ENCODE measurements around the gene PRKD2. TPM values are rescaled to one million over a fixed set of nuclear protein-coding genes. Genes with fewer than 3 reads are reported as not detected.

PRKD2 gene
- total RNA-seq, 4 donors from 2014 or later, result 21.0 to 36.1 (median 30.2) TPM

- TF ChIP-seq EP300 (IDR thresholded peaks at IDR 0.05) (no peak), CTCF (IDR thresholded peaks at IDR 0.05) (no peak), POLR2A (IDR thresholded peaks at IDR 0.05) (no peak)
- H3K27ac ChIP-seq, result peak overlapping the region in 2 of 4 donors; percentile 78 to 86
- H3K4me3 ChIP-seq, result no peak overlapping the region
- H3K27me3 ChIP-seq, result no peaks in the 10 kb centered on the region
- no peaks in the 10 kb centered on the region for H3K9me3 ChIP-seq
- peaks cover 0 to 53% (median 15%) of the 10 kb centered on the region in 4 donors for H3K4me1 ChIP-seq
- 92 to 96% methylated on average over 5 of the region's 5 CpGs for WGBS, 2 donors
- peaks cover 0 to 21% (median 8%) of the 10 kb centered on the region in 3 donors for H3K36me3 ChIP-seq
- no peak for DNase-seq (ENCODE audit: low spot score in 2 of 2)
Measured at GRCh38 chr19:46760363-46760762, 43.4 kb upstream of the PRKD2 start.

GRCh38 chr19:46759817-46760333, 43.0 kb upstream of the PRKD2 start:
- Histone ChIP-seq H3K27ac (peak overlapping the region in 2 of 4 donors; percentile 78 to 86), H3K27me3 (no peaks in the 10 kb centered on the region), H3K4me3 (no peak overlapping the region), H3K36me3 (peaks cover 0 to 22% (median 8%) of the 10 kb centered on the region in 3 donors), H3K4me1 (peaks cover 0 to 56% (median 16%) of the 10 kb centered on the region in 4 donors), H3K9me3 (no peaks in the 10 kb centered on the region)
- TF ChIP-seq POLR2A (IDR thresholded peaks at IDR 0.05), result no peak
- no peak for TF ChIP-seq CTCF (IDR thresholded peaks at IDR 0.05)
- peak in 1 of 2 donors; percentile 87 for TF ChIP-seq EP300 (IDR thresholded peaks at IDR 0.05)
- DNase-seq (ENCODE audit: low spot score in 2 of 2), result peak; percentile 69 to 83
- WGBS, 2 donors, result 60 to 69% methylated on average over 7 of the region's 7 CpGs

GRCh38 chr19:46759206-46759605, 42.3 kb upstream of the PRKD2 start:
- H3K36me3 ChIP-seq, result peaks cover 0 to 22% (median 8%) of the 10 kb centered on the region in 3 donors
- H3K4me1 ChIP-seq, result peaks cover 0 to 62% (median 16%) of the 10 kb centered on the region in 4 donors
- peak overlapping the region in 2 of 4 donors; percentile 78 to 86 for H3K27ac ChIP-seq
- no peak for DNase-seq (ENCODE audit: low spot score in 2 of 2)
- no peak overlapping the region for H3K4me3 ChIP-seq
- H3K27me3 ChIP-seq, result no peaks in the 10 kb centered on the region
- H3K9me3 ChIP-seq, result no peaks in the 10 kb centered on the region
- no peak for TF ChIP-seq POLR2A (IDR thresholded peaks at IDR 0.05)
- no peak for TF ChIP-seq EP300 (IDR thresholded peaks at IDR 0.05)
- no peak for TF ChIP-seq CTCF (IDR thresholded peaks at IDR 0.05)
- 76 to 81% methylated on average over 6 of the region's 6 CpGs for WGBS, 2 donors

- Histone ChIP-seq H3K4me1 (peaks cover 0 to 53% (median 14%) of the 10 kb centered on the region in 4 donors), H3K27me3 (no peaks in the 10 kb centered on the region), H3K36me3 (peaks cover 0 to 36% (median 8%) of the 10 kb centered on the region in 3 donors), H3K4me3 (no peak overlapping the region), H3K27ac (no peak overlapping the region), H3K9me3 (no peaks in the 10 kb centered on the region)
- 85 to 86% methylated on average over 28 to 30 of the region's 30 CpGs for WGBS, 2 donors
- DNase-seq (ENCODE audit: low spot score in 2 of 2), result no peak
- TF ChIP-seq POLR2A (IDR thresholded peaks at IDR 0.05) (no peak), EP300 (IDR thresholded peaks at IDR 0.05) (no peak), CTCF (IDR thresholded peaks at IDR 0.05) (no peak)
Measured at GRCh38 chr19:46756544-46756888, 39.6 kb upstream of the PRKD2 start.

- Histone ChIP-seq H3K4me1 (peaks cover 0 to 48% (median 11%) of the 10 kb centered on the region in 4 donors), H3K4me3 (no peak overlapping the region), H3K36me3 (peaks cover 0 to 40% (median 8%) of the 10 kb centered on the region in 3 donors), H3K27ac (peak overlapping the region in 3 of 4 donors; percentile 37 to 75 (median 44)), H3K27me3 (no peaks in the 10 kb centered on the region), H3K9me3 (no peaks in the 10 kb centered on the region)
- 92% methylated on average over 84 to 86 of the region's 86 CpGs for WGBS, 2 donors
- TF ChIP-seq POLR2A (IDR thresholded peaks at IDR 0.05), result no peak
- no peak for TF ChIP-seq CTCF (IDR thresholded peaks at IDR 0.05)
- no peak for TF ChIP-seq EP300 (IDR thresholded peaks at IDR 0.05)
- DNase-seq (ENCODE audit: low spot score in 2 of 2), result no peak
Measured at GRCh38 chr19:46755853-46756543, 39.1 kb upstream of the PRKD2 start.

All from tibial nerve (tissue), 4 donors.